Aorta (tissue), 5 donors: ENCODE results near the gene NOXO1. TPM values are rescaled to one million over a fixed set of nuclear protein-coding genes. Genes with fewer than 3 reads are reported as not detected.
"Not testable (repeated sequence)": the region's sequence is repeated elsewhere in the genome, so short reads cannot be mapped to it uniquely, and the experiment has no call there.

Experiments used
- ATAC-seq: fragments of 200-7000 bp; cut with Tn5 transposase; one replicate; pipeline ENCODE4 v1.9.1; 2022; ENCODE audit warnings: moderate library complexity; ENCODE audit not compliant: low FRiP score
- DNase-seq, 2 donors: peaks; one replicate each; pipeline ENCODE4 v3.0.0-alpha.2; 2020
- H3K27ac ChIP-seq, 2 donors: one replicate each; pipeline ENCODE4 v1.5.1; 2013; ENCODE audit warnings: low read length in 2 of 2, mild to moderate bottlenecking in 2 of 2, moderate library complexity in 2 of 2, control low read depth in 1 of 2, inconsistent platforms in 1 of 2, low read depth in 1 of 2
- H3K27me3 ChIP-seq, 2 donors: one replicate each; pipeline ENCODE4 v1.6.1; 2013; ENCODE audit warnings: control low read depth in 1 of 2, low read length in 1 of 2, mild to moderate bottlenecking in 1 of 2, moderate library complexity in 1 of 2; ENCODE audit not compliant: insufficient read depth in 2 of 2, control insufficient read depth in 1 of 2
- H3K36me3 ChIP-seq, 2 donors: one replicate each; pipeline ENCODE4 v1.6.1; 2013; ENCODE audit warnings: control low read depth in 1 of 2, low read length in 1 of 2, mild to moderate bottlenecking in 1 of 2; ENCODE audit not compliant: insufficient read depth in 2 of 2, control insufficient read depth in 1 of 2
- H3K4me1 ChIP-seq, 2 donors: one replicate each; pipeline ENCODE4 v1.6.1; 2013; ENCODE audit warnings: low read length in 2 of 2, control low read depth in 1 of 2, mild to moderate bottlenecking in 1 of 2, moderate library complexity in 1 of 2; ENCODE audit not compliant: insufficient read depth in 2 of 2, control insufficient read depth in 1 of 2
- H3K4me3 ChIP-seq, 2 donors: one replicate each; pipeline ENCODE4 v1.5.1; 2013; ENCODE audit warnings: low read length in 2 of 2, control low read depth in 1 of 2, mild to moderate bottlenecking in 1 of 2
- H3K9me3 ChIP-seq: one replicate; pipeline ENCODE4 v1.6.1; 2013; ENCODE audit warnings: mild to moderate bottlenecking, low read length; ENCODE audit not compliant: control insufficient read depth
- WGBS, 2 donors: extraction: QIAGEN DNeasy Blood & Tissue Kit; methylation state at CpG; one replicate each; pipeline ENCODE4 v1.1.7; 2013; 5-methylcytosine and 5-hydroxymethylcytosine counted together
- intact Hi-C, 2 donors: fragments of 100-400 bp; cut with DNase I; formaldehyde crosslinking; loops; one replicate each; pipeline versions ENCODE4 v1.14.2 to v1.15.0; 2022
- polyA plus RNA-seq, 2 donors: library from polyadenylated mRNA; stranded (reverse); fragments of 200-250 nt; gene quantifications; one replicate each; pipeline ENCODE4 v1.2.3, GENCODE V29; 2013
- total RNA-seq, 2 donors: library from RNA; stranded (reverse); fragmentation: NEBNext Ultra II Directional; extraction: Animal tissue kit (Norgen Biotek cat#: 25700); gene quantifications; one replicate each; pipeline ENCODE4 v1.2.1, GENCODE V29; 2021
- donor health status: healthy with polysubstance abuse.
- donor health status: Bipolar disorder and iron deficiency.
- donor health status: DM: no; HTN: no; CAD: no.
- donor health status: DM: no; HTN: no; CAD: no.
- donor health status: DM: yes; HTN: yes; CAD: no.

The NOXO1 gene
- total and polyA plus RNA-seq, 4 donors, result 0.84 TPM; not detected in 3

GRCh38 chr16:1942810-1943726 is 38.2 kb downstream of the NOXO1 start, which contains the start of gene MSRB1:
TSS of gene MSRB1 (minus strand) at chr16:1943199. CDS start at chr16:1943156, 43 bp downstream.
- Histone ChIP-seq H3K27ac (peak within 1 kb of the TSS in 1 of 2 donors; percentile 6), H3K27me3 (no peaks in the 10 kb centered on the region), H3K36me3 (peaks cover 0 to 4% of the 10 kb centered on the region in 2 donors), H3K9me3 (no peaks in the 10 kb centered on the region), H3K4me3 (peak within 1 kb of the TSS; percentile 28 to 64), H3K4me1 (no peaks in the 10 kb centered on the region)
- DNase-seq (peak; percentile 100), ATAC-seq (peak; percentile 97)
- 0 to 2% methylated on average over 73 to 77 of the region's 77 CpGs for WGBS, 2 donors
- intact Hi-C loops, result no loop called here

GRCh38 chr16:1942047-1942809 is 39.0 kb downstream of the NOXO1 start:
- Histone ChIP-seq H3K4me1 (no peaks in the 10 kb centered on the region), H3K9me3 (no peaks in the 10 kb centered on the region), H3K27ac (peak overlapping the region in 1 of 2 donors; percentile 6), H3K27me3 (no peaks in the 10 kb centered on the region), H3K4me3 (peak overlapping the region; percentile 7 to 64), H3K36me3 (peaks cover 0 to 4% of the 10 kb centered on the region in 2 donors)
- DNase-seq (peak in 1 of 2 donors; percentile 78), ATAC-seq (peak; percentile 31)
- WGBS, 2 donors, result 7 to 8% methylated on average over 8 to 17 of the region's 17 CpGs
- intact Hi-C loops, result no loop called here

GRCh38 chr16:1941162-1942046 is 39.9 kb downstream of the NOXO1 start:
- no peak overlapping the region for H3K4me3 ChIP-seq
- 88% methylated on average over 30 of the region's 30 CpGs for WGBS, 2 donors
- ATAC-seq (no peak), DNase-seq (peak in 1 of 2 donors; percentile 70)
- no peak overlapping the region for H3K27ac ChIP-seq
- peaks cover 0 to 4% of the 10 kb centered on the region in 2 donors for H3K36me3 ChIP-seq
- no peaks in the 10 kb centered on the region for H3K4me1 ChIP-seq
- intact Hi-C loops, result no loop called here
- no peaks in the 10 kb centered on the region for H3K9me3 ChIP-seq
- H3K27me3 ChIP-seq, result no peaks in the 10 kb centered on the region

- 93% methylated on average over 23 of the region's 23 CpGs for WGBS, 2 donors
- H3K4me3 ChIP-seq, result no peak overlapping the region
- intact Hi-C loops, result no loop called here
- peak in 1 of 2 donors; percentile 64 for DNase-seq
- H3K27ac ChIP-seq, result no peak overlapping the region
- H3K36me3 ChIP-seq, result peaks cover 0 to 4% of the 10 kb centered on the region in 2 donors
- ATAC-seq, result no peak
- H3K9me3 ChIP-seq, result no peaks in the 10 kb centered on the region
- no peaks in the 10 kb centered on the region for H3K27me3 ChIP-seq
- no peaks in the 10 kb centered on the region for H3K4me1 ChIP-seq
These were observed 40.8 kb downstream of the NOXO1 start for GRCh38 chr16:1940273-1941161.

- H3K27me3 ChIP-seq, H3K4me3 ChIP-seq, H3K36me3 ChIP-seq, ATAC-seq, DNase-seq, H3K9me3 ChIP-seq, intact Hi-C loops, H3K4me1 ChIP-seq, H3K27ac ChIP-seq: not testable (repeated sequence)
- WGBS, 2 donors, result 94 to 98% methylated on average over 8 of the region's 8 CpGs
These were observed 41.4 kb downstream of the NOXO1 start for GRCh38 chr16:1939833-1940232.

GRCh38 chr16:1938910-1939309 is 42.4 kb downstream of the NOXO1 start:
- no peaks in the 10 kb centered on the region for H3K4me1 ChIP-seq
- intact Hi-C loops, result no loop called here
- 92 to 94% methylated on average over 16 to 17 of the region's 17 CpGs for WGBS, 2 donors
- no peaks in the 10 kb centered on the region for H3K27me3 ChIP-seq
- no peaks in the 10 kb centered on the region for H3K9me3 ChIP-seq
- DNase-seq (peak in 1 of 2 donors; percentile 71), ATAC-seq (no peak)
- no peak overlapping the region for H3K4me3 ChIP-seq
- H3K27ac ChIP-seq, result no peak overlapping the region
- H3K36me3 ChIP-seq, result peaks cover 0 to 4% of the 10 kb centered on the region in 2 donors

GRCh38 chr16:1938316-1938715 is 43.0 kb downstream of the NOXO1 start:
- intact Hi-C loops, result no loop called here
- WGBS, 2 donors, result 93 to 96% methylated on average over 10 of the region's 10 CpGs
- no peak for ATAC-seq

More at GRCh38 chr16:1938316-1938715, 43.0 kb downstream of the NOXO1 start:
- peaks cover 0 to 4% of the 10 kb centered on the region in 2 donors for H3K36me3 ChIP-seq
- no peaks in the 10 kb centered on the region for H3K27me3 ChIP-seq
- H3K9me3 ChIP-seq, result no peaks in the 10 kb centered on the region
- H3K4me3 ChIP-seq, result no peak overlapping the region
- H3K27ac ChIP-seq, result no peak overlapping the region
- H3K4me1 ChIP-seq, result no peaks in the 10 kb centered on the region
- DNase-seq, result peak in 1 of 2 donors; percentile 66
